ENCODE data around the gene CLIC1.

DNA sequence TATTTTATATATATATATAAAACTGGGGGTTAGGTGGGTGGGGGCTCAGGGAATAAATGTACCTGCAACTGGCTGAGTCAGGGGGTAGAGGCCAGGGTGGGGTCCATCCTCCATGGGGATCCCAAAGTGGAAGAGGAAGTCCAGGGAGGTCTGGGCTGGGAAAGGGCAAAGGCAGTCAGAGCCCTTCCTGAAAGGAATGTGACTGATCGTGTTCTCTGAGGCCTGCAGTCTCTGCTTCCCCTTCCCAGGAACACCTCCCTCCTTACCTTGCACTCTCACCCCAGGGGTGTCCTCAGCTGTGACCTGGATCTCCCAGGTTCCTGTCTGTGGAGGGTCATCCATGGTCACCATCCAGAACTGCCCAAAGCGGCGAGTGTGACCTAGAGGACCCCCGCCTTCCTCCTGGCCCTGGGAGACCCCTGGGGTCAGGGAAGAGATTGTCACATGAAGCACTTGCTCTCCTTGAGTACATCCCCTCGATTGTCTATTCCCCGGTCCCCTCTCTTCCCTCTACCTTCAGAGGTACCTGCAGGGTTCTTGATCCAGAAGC is 30.8 kb upstream of the CLIC1 start:
- TF ChIP-seq POLR2AphosphoS5 (IDR thresholded peaks at IDR 0.05; ENCODE audit: low read depth, low read length) (no peak), SIN3A (IDR thresholded peaks at IDR 0.05; ENCODE audit: borderline replicate concordance, insufficient read depth, low read length) (no peak)
- TF ChIP-seq, protein P1, sequence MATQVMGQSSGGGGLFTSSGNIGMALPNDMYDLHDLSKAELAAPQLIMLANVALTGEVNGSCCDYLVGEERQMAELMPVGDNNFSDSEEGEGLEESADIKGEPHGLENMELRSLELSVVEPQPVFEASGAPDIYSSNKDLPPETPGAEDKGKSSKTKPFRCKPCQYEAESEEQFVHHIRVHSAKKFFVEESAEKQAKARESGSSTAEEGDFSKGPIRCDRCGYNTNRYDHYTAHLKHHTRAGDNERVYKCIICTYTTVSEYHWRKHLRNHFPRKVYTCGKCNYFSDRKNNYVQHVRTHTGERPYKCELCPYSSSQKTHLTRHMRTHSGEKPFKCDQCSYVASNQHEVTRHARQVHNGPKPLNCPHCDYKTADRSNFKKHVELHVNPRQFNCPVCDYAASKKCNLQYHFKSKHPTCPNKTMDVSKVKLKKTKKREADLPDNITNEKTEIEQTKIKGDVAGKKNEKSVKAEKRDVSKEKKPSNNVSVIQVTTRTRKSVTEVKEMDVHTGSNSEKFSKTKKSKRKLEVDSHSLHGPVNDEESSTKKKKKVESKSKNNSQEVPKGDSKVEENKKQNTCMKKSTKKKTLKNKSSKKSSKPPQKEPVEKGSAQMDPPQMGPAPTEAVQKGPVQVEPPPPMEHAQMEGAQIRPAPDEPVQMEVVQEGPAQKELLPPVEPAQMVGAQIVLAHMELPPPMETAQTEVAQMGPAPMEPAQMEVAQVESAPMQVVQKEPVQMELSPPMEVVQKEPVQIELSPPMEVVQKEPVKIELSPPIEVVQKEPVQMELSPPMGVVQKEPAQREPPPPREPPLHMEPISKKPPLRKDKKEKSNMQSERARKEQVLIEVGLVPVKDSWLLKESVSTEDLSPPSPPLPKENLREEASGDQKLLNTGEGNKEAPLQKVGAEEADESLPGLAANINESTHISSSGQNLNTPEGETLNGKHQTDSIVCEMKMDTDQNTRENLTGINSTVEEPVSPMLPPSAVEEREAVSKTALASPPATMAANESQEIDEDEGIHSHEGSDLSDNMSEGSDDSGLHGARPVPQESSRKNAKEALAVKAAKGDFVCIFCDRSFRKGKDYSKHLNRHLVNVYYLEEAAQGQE (IDR thresholded peaks at IDR 0.05; ENCODE audit: insufficient read depth in 1 of 2, low read depth in 2 of 2, low read length in 2 of 2): no peak
